HS-5 (cell line): ENCODE data around the gene TAGLN.
A peak's percentile ranks its signal among the peaks of the same experiment; 100 is the strongest.

Source experiments
- DNase-seq: peaks from one replicate; pipeline ENCODE4 v3.0.0-alpha.2; 2012; ENCODE audit warnings: low read depth

TAGLN gene

GRCh38 chr11:117214404-117215110 is 15.4 kb downstream of the TAGLN start:
- no peak for DNase-seq

DNA sequence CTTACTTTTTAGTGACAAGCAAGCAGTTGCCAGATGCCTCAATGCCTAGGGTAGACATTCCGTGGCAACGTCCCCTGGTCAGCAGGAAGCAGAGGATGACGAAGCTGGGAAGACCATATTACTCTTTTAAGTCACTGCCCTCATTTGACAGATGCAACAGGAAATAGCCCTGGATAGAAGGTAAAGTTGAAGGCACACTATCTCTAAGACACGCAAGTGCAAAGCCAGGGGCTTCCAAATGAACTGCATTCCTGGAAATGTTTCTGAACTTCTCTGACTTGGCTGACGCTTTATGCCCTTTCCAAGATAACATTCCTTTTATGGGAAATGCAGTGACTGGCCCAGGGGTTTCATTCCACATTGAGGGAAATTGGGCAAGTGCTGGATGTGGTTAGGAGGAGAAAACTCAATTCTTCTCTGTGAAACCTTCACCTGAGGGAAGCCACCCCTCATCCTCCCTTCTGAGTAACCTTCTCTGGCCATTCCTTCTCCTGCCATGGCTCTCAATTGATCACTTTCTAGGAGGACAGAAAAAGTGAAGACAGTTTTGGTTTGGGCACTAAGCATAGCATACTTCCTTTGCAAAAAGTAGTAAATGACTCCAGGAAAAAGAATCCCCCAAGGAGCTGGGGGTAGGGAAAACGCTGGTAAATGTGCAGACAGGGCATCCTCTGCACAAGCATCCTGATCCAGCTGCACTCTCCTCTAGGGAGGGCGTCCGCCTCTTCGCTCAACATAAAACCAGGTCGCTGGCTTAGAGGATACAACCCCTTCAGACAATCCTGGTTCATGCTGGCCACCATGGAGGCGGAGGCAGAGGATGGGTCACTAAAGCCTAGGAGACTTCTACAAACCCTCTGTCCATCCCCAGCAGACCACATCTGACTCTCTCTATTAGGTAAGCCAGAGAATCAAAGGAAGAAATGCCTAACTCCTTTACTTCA is 18.2 kb downstream of the TAGLN start:
- DNase-seq = no peak

- DNase-seq = no peak
Measured at GRCh38 chr11:117218133-117218915, 19.2 kb downstream of the TAGLN start.

DNA sequence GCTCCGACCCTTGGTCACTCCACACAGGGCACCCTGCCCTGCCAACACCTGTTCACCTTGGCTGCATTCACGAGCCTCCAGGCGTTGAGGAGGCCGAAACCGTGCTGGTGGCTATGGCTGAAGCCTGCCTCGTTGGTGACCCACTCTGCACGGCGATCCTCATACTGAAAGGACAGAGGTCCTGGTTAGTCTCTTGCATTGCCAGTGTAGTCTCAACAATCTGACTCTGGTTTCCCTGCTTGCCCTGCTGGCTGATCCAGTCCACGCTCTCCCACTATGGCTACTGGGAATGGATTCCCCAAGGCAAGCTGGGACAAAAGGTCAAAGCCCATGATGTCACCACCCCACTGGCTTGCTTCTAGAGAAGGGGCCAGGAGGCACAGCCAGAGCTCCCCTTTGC is 19.8 kb downstream of the TAGLN start:
- no peak for DNase-seq

GRCh38 chr11:117219455-117219854 is 20.3 kb downstream of the TAGLN start:
- DNase-seq = no peak

DNA sequence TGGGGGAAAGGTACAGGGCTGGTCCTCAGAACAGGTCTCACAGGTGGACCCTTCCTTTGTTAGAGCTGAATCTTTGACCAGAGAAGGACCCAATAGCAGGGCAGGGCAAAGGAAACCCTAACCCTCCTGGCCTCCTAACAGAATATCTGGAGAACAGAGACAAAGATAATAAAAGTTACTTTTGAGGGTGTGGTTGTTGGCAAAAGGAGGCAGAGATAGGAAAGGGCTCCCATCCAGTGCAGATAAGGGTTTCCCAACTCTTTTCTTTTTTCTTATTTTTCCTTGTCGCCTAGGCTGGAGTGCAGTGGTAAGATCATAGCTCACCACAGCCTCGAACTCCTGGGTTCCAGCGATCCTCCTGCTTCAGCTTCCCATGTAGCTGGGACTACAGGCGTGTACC is 20.8 kb downstream of the TAGLN start:
- no peak for DNase-seq

DNA sequence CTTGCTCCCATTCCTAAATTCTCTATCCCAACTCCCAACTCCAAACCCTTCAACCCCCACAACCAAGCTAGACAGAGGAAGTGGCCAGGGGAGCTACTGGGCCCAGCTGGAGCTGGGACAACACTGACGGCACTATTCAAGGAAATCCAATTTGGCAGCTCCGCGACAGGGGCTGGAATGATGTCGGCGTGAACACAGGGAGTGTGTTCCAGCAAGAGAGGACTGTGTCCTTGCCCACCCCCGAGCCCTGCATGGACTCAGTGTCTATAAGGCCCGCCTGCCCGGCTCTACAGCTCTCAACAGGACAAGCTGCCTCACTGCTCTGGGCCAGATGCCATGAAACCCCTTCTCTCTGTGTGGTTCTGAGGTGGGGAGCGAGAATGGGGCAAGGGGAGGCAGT is 21.4 kb downstream of the TAGLN start:
- no peak for DNase-seq

DNA sequence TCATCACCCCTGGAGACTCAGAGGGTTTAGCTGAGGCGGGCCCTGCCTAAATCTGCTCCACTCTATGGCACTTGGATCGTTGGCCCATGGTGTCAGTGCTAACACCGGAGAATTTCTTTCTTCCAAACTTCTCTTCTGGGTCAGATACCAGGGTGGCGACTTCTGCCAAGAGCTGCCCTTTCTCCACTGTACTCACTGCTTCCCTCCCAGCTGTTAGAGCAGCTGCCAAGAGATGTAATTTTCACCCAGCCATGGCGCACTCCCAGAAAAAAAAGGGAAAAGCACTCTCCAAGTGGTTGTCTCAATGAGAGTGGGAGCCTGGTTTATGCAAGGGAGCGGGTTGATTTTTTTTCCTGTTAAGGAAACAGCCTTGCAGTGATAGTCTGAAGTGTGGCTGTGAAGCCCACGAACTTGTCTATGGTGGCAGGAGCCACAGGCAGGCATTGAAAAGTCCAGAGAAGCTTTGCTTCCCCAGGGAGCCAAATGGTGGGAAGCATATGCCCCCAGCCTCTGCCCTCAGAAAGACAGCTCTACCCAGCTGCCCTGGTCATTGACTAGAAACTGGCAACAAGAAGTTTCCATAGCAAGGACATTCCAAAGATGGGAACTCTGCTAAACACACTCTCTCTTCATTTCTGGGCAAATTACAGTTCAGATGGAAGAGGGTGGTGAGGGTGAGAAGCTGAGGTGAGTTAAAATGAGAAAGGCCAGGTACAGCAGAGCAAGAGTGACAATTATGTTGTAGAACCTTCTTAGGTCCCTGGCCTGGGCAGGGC is 22.0 kb downstream of the TAGLN start:
- no peak for DNase-seq

DNA sequence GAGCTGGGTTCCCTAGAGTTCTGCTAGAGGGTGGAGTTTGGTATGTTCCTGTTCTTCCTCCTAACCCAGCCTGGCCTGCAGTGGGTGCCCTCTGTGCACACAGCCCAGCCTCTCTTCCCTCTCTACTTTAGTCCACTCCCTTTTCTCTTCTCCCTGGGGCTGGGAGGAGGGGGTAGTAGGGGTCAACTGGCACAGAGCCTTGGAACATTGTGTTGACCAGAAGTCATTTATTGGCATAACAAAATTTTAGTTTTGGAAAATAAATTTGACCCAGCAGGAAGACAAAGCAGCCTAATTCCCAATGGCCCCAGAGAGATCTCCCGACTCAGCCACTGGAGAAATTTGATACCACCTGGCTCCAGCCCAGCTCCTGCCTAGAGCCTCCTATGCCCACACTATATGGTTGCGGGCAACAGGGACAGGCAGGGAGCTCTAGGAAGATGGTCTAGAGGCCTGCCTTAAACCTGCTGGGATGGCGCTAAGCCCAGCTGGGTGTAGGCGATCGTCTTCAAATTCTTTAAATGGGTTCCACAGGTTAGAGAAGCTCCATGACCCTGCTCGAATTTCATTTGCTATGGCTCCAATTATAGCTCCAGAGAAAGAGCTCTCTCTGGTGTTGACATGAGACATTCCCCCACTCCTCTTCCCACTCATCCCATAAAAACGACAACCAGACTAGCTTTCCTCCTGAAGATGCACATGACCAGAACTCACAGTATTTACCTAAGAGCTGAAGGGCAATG is 22.8 kb downstream of the TAGLN start:
- no peak for DNase-seq

- DNase-seq = no peak
Measured at GRCh38 chr11:117222991-117223740, 24.0 kb downstream of the TAGLN start.

DNA sequence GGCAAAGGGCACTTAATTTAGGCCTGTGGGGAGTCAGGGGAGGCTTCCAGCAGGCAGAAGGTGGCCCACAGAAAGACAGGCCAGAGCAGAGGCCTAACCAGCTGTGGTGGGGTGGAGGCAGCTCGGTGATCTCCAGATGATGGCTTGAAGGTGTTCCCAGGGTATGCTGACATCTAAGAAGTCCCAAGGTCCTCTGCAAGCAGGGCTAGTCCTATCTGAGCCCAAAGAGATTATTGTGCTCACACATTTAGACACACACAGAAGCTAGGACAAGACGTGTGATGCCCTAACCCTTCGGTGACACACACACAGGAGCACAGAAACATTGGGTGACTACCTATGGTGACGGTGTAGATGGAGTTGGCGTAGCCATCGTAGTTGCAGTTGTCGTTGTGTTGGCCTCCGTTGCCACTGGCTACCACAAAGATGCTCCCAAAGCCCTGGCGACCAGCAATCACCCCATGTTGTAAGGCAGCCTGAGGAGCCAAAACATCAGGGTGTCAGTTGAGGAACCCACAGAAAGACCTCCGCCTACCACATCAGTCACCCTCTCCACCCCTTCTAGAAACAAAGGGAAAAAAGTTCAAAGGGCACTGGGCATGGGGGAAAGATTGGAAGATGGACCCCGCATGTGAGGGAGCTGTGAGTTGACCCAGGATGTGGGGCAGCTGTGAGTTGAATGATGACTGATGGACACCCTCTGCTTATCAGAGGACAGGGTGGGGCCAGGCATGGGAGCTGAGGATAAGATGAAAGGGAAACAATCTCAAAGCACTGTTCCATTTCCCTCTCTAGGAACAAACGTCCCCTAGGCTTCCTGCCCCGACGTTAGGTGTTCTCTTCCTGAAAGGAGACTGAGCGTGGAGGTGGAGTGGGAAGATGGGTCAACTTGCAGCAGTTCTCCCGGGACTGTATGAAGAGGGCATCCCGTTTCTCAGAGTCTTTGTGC is 24.8 kb downstream of the TAGLN start:
- no peak for DNase-seq

DNA sequence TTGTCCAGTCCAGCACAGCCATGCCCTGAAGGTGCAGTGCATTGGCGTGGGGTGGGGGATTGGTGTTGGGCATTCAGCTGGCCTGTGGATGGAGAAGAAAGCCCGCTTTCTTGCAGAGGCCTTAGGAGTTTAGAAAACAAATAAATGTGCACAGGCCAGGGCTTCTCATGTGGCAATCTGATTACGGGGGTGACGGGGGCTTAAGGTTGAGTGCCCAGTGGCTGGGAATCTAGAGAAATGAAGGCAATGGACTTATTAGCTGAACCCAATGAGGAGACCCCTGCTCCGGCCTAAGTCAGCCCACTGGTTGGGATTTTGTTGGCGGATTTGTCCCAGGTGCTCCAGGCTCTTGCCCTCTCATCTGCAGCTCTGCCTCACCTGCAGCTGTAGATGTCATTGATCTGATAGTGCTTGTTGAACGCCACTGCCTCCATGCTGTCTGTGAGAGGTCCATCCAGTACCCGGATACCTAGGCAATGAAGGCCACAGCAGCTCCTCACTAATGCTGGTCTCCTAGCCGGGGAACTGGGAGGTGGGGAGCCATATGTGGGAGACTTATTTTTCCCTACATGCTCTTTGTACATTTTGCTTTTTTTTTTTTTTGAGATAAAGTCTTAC is 26.5 kb downstream of the TAGLN start:
- no peak for DNase-seq

GRCh38 chr11:117226388-117227385 is 27.5 kb downstream of the TAGLN start:
- DNase-seq = peak; percentile 31

DNA sequence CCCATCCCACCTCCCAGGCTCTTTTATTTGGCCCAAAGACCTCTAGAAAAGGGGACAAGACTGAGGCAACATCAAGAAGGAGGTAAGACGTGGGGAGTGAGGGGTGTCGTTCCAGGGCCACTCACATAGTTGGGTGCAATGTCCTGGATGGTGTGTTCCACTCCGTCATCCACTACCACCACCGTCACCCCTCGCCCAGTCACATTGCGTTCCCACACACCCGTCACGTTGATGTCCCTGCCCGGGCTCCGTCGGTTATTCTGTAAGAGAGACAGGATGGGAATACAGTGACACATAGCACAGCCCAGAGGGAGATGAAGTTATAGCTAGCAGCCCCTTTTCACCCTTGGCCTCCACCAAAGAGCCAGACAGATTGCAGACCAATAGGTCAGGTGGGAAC is 28.9 kb downstream of the TAGLN start:
- DNase-seq = no peak

GRCh38 chr11:117229411-117229810 is 30.2 kb downstream of the TAGLN start:
- DNase-seq = no peak

DNA sequence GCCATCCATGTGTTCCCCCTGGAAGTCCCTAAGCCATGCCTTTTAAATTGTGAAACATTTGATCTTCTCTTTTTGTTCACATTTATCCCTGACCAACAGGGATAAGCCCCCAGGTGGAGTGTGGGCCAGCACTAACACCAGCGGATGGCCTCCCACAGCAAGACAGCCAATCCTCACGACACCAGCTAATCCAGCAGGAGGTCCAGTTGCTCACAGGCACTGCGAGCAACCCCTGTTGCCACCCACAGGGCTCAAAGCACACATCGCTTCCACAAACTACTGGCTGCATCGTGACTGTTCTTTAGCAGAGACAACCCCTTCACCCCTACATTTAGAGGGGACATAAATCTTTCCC is 30.7 kb downstream of the TAGLN start:
- no peak for DNase-seq

DNA sequence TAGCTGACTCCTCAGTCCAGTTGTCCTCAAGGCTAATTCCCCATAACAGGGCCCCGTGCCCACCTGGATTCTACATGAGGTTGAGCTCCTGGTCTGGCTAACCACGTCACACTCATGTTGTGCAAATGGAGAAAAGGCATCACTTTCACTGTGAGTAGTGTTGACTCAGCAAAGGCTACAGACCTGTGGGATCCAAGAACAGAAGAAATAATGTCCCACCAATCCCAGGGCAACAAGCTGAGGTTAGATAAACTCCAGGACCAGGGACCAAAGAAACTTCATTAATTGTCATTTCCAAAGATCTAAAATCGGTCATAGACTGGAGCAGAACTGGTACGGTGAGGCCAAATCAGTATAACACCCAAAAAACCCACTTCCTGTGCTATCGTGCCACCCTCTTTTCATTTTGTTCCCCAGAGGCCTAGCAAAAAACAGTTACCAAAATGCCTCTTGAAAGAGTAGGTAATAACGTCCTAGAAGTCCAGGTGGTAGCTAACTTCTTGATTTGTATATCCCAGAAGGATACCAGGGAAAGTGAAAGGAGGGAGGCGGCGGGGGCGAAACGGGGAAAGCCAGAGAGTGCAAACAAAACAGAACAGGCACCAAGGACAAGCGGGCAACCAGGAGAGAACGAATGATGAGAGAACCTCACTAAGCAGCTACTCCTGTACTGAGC is 31.3 kb downstream of the TAGLN start:
- DNase-seq = no peak
